Right lobe of liver (tissue), 6 donors: Measurements from ENCODE around the gene KRTAP5-2. TPM values are rescaled to one million over a fixed set of nuclear protein-coding genes. Genes with fewer than 3 reads are reported as not detected.
"Not testable (repeated sequence)": the region's sequence is repeated elsewhere in the genome, so short reads cannot be mapped to it uniquely, and the experiment has no call there.

Source experiments
- ATAC-seq, 4 donors: fragments of 200-7000 bp; cut with Tn5 transposase; one replicate each; pipeline ENCODE4 v1.9.1; 2020; ENCODE audit warnings: mild to moderate bottlenecking in 4 of 4, moderate library complexity in 4 of 4
- DNase-seq, 3 donors: peaks; one replicate each; pipeline ENCODE4 v3.0.0-alpha.2; 2020
- H3K27ac ChIP-seq, 3 donors: fragments of 200-600 bp; one replicate each; pipeline ENCODE4 v1.8.0; 2022
- H3K27me3 ChIP-seq, 2 donors: fragments of 200-600 bp; one replicate each; pipeline ENCODE4 v1.8.0; 2022
- H3K36me3 ChIP-seq, 4 donors: fragments of 200-600 bp; sonication (generic) in 1 of 4; one replicate each; pipeline versions ENCODE4 v1.5.1 to v1.8.0; 2017 to 2022; ENCODE audit warnings: control low read depth in 1 of 4
- H3K4me1 ChIP-seq, 4 donors: fragments of 200-600 bp; sonication (generic) in 1 of 4; one replicate each; pipeline versions ENCODE4 v1.5.1 to v1.8.0; 2017 to 2022; ENCODE audit warnings: control low read depth in 1 of 4
- H3K4me3 ChIP-seq, 3 donors: fragments of 200-600 bp; one replicate each; pipeline ENCODE4 v1.8.0; 2022
- H3K9me3 ChIP-seq, 4 donors: fragments of 200-600 bp; sonication (generic) in 1 of 4; one replicate each; pipeline versions ENCODE4 v1.5.1 to v1.8.0; 2017 to 2022; ENCODE audit warnings: control low read depth in 1 of 4
- POLR2A ChIP-seq: fragments of 450-650 bp; IDR thresholded peaks from one replicate; pipeline ENCODE4 v1.6.1; 2017; ENCODE audit warnings: antibody characterized with exemption, mild to moderate bottlenecking
- WGBS: methylation state at CpG from one replicate; pipeline ENCODE4 v1.1.6; 2018; ENCODE audit warnings: low coverage, low lambda C conversion rate; ENCODE audit not compliant: insufficient coverage; ENCODE audit errors: missing lambda C conversion rate; 5-methylcytosine and 5-hydroxymethylcytosine counted together
- intact Hi-C, 2 donors: fragments of 100-400 bp; cut with DNase I; formaldehyde crosslinking; loops; one replicate each; pipeline versions ENCODE4 v1.11.2 to v1.14.1; 2022
- total RNA-seq, 6 experiments: library from RNA; depleted of rRNA in 2 of 6; stranded (reverse); fragments of >200 nt in 2 of 6; fragmentation: NEBNext Ultra II Directional in 3 of 6; extraction: Animal tissue kit (Norgen Biotek cat#: 25700) in 3 of 6; gene quantifications; one replicate each; pipeline versions ENCODE4 v1.1.0 to v1.2.4, GENCODE V29; 2016 to 2023
- TF ChIP-seq, protein P1 (sequence below), 4 donors: fragments of 200-600 bp in 3 of 4; fragments of 450-650 bp in 1 of 4; IDR thresholded peaks; one replicate each; pipeline versions ENCODE4 v1.5.1 to v1.8.0; 2016 to 2022; ENCODE audit warnings: antibody characterized with exemption in 4 of 4, mild to moderate bottlenecking in 2 of 4
- donor health status: DM: no; HTN: yes; CAD: no.
- donor health status: DM: no; HTN: no; CAD: no.
- donor health status: DM: no; HTN: no; CAD: no.
- donor health status: DM: no; HTN: yes; CAD: no.
- donor health status: DM: no; HTN: yes; CAD: no.

KRTAP5-2 gene
- total RNA-seq, 6 experiments from 2014 or later, result not detected

DNA sequence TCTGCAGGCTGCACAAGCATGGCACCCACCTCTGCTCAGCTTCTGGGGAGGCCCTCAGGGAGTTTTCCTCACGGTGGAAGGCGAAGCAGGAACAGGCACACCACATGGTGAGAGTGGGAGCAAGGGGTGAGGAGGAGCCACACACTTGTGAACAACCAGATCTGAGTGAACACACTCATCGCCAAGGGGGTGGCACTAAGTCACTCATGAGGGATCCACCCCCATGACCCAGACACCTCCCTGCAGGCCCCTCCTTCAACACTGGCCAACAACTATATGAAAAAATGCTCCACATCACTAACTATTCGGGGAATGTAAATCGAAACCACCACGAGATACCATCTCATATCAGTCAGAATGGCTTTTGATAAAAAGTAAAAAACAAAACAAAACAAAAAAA, 722 bp upstream of the KRTAP5-2 start:
- ATAC-seq, result no peak

DNA sequence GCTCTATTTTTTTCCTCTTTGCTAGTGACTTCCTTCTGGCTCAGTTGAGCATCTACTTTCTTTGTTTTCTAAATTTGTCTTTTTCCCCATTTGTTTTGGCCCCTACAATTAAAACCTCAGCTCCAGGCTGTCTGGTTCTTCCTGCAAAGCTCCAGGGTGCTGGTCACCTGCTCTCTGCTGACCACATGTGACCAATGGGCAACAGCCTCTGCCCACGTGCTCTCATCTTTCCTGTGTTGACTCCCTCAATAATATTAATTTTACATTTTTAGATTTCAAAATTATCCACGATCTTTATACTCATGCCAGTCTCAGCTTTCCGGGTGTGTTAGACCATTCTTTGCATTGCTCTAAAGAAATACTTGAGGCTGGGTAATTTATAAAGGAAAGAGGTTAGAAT, 312 bp upstream of the KRTAP5-2 start:
- ATAC-seq, H3K27me3 ChIP-seq, H3K4me3 ChIP-seq, DNase-seq, H3K9me3 ChIP-seq, intact Hi-C loops, H3K36me3 ChIP-seq, H3K27ac ChIP-seq, H3K4me1 ChIP-seq: not testable (repeated sequence)
- 60% methylated on average over 3 of the region's 3 CpGs for WGBS

More for the DNA sequence above, 722 bp upstream of the KRTAP5-2 start:
- H3K27ac ChIP-seq, result no peak overlapping the region
- TF ChIP-seq, protein P1, sequence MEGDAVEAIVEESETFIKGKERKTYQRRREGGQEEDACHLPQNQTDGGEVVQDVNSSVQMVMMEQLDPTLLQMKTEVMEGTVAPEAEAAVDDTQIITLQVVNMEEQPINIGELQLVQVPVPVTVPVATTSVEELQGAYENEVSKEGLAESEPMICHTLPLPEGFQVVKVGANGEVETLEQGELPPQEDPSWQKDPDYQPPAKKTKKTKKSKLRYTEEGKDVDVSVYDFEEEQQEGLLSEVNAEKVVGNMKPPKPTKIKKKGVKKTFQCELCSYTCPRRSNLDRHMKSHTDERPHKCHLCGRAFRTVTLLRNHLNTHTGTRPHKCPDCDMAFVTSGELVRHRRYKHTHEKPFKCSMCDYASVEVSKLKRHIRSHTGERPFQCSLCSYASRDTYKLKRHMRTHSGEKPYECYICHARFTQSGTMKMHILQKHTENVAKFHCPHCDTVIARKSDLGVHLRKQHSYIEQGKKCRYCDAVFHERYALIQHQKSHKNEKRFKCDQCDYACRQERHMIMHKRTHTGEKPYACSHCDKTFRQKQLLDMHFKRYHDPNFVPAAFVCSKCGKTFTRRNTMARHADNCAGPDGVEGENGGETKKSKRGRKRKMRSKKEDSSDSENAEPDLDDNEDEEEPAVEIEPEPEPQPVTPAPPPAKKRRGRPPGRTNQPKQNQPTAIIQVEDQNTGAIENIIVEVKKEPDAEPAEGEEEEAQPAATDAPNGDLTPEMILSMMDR (IDR thresholded peaks at IDR 0.05), result no peak
- TF ChIP-seq POLR2A, result no peak
- H3K9me3 ChIP-seq, result no peaks in the 10 kb centered on the region
- DNase-seq, result no peak
- H3K4me1 ChIP-seq, result no peaks in the 10 kb centered on the region
- H3K36me3 ChIP-seq, result no peaks in the 10 kb centered on the region
- H3K27me3 ChIP-seq, result no peaks in the 10 kb centered on the region
- intact Hi-C loops, result no loop called here
- no peak overlapping the region for H3K4me3 ChIP-seq
- 50% methylated on average over 2 of the region's 6 CpGs for WGBS

DNA sequence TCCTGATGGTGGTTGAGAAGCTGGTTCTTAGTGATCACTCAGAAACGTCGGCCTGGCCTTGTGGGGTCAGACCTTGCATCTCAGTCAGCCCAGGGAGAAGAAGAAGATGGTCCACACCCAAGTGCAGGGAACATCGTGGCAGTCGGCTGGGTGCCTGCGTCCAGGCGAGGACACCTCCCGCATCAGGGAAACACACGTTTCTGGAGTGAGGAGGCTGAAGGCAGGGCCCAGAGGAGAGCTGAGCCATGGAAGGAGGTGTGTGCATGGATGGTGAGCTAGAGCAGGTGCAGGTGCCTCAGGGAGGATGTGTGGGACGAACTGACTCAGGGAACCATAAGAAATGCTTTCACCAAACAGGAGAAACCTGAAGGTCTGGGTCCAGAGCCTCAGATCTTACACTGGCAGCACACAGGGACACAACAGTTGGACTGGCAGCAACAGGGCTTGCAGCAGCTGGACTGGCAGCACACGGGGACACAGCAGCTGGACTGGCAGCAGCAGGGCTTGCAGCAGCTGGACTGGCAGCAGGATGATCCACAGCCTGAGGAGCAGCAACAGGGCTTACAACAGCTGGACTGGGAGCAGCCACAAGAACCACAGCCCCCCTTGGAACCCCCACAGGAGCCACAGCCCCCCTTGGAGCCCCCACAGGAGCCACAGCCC, 632 bp downstream of the KRTAP5-2 start:
- Histone ChIP-seq H3K4me1 (no peaks in the 10 kb centered on the region), H3K36me3 (no peaks in the 10 kb centered on the region), H3K4me3 (no peak overlapping the region), H3K27ac (no peak overlapping the region), H3K27me3 (peaks cover 0 to 5% of the 10 kb centered on the region in 2 donors), H3K9me3 (no peaks in the 10 kb centered on the region)
- intact Hi-C loops, result no loop called here
- no peak for TF ChIP-seq POLR2A
- TF ChIP-seq, protein P1 (IDR thresholded peaks at IDR 0.05), result no peak
- DNase-seq, result no peak
- 84% methylated on average over 9 of the region's 10 CpGs for WGBS
- ATAC-seq, result no peak

DNA sequence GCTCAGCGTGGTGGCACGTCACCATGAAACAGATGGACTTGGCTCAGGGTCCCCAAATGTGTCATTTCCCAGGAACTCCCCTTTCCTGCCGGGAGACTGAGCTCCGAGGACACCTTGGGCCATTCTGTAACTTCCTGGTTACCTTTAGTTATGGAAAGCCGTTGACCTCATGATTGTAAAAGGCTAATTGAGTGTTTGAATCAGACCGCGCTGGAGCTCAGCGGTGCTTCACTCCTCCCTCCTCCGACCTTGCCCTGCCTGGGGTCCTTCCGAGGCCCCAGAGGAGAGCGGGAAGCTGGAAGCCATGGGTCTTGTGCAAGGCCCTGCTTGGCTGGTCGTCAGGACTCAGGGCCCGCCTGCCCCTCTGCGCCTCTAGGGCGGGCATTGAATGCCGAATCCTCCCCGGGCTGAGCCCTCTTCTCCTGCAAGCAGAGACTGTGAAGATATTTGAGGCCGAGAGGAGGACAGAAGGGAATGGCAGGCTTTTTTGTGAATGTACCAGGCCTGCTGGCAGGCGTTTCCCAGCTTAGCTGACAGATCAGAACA, 1.4 kb downstream of the KRTAP5-2 start:
- ATAC-seq, intact Hi-C loops, DNase-seq, H3K27me3 ChIP-seq, H3K9me3 ChIP-seq, H3K4me3 ChIP-seq, H3K36me3 ChIP-seq, H3K27ac ChIP-seq, H3K4me1 ChIP-seq: not testable (repeated sequence)
- 71% methylated on average over 5 of the region's 19 CpGs for WGBS

DNA sequence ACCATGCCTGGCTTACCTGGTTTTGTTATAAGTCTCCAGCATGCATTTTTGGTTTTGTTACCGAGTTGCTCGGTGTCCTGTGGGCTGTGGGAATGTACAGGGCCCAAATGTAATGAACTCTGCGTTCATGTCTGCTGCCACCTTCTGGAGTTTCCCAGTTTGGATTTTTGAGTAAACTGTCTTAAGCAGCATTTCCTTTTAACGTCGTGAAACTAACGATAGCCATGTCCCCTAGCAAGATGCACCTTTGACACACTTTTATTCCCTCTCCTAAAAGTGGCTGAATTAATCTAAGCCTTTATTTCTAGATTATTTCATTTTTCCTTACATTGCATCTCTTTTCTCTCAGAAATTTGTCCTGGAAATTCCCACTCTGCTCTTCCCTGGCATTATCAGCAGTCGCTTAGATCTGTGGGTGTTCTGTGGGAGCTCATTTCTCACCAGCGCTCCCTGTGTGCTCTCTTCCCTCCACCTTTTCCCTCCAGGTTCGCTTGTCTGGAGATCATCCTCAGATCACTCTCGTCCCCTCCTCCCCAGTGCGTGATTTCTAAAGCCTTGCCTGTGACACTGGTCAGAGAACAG, 2.0 kb downstream of the KRTAP5-2 start:
- 64% methylated on average over 9 of the region's 11 CpGs for WGBS
- DNase-seq, H3K27ac ChIP-seq, H3K4me3 ChIP-seq, ATAC-seq, H3K9me3 ChIP-seq, H3K4me1 ChIP-seq, intact Hi-C loops, H3K27me3 ChIP-seq, H3K36me3 ChIP-seq: not testable (repeated sequence)

DNA sequence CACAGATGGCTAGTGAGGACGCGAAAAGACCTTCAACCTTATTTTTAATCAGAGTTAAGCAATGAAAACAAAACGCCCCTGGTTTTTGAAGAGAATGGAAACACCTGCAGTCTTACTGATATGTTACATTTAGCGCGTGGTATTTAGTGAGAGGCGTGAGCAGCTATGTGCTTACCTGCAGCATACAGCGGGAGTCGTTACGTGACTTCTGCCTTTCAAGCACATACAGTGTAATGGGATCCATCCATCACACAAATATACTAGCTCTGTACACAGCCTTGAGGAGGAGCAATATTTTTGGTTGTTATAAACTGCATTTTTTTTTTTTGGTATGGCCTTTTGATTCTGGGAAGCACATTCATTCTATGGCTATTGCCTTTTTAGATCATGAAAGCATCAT, 5.5 kb downstream of the KRTAP5-2 start:
- WGBS, result 76% methylated on average over 7 of the region's 9 CpGs
- no peak for DNase-seq
- H3K27me3 ChIP-seq, result peaks cover 0 to 5% of the 10 kb centered on the region in 2 donors
- no peak for ATAC-seq
- no peak overlapping the region for H3K27ac ChIP-seq
- no peaks in the 10 kb centered on the region for H3K4me1 ChIP-seq
- no peaks in the 10 kb centered on the region for H3K9me3 ChIP-seq
- H3K4me3 ChIP-seq, result no peak overlapping the region
- no peaks in the 10 kb centered on the region for H3K36me3 ChIP-seq
- TF ChIP-seq POLR2A, result no peak
- TF ChIP-seq, protein P1 (IDR thresholded peaks at IDR 0.05), result no peak
- intact Hi-C loops, result no loop called here
